ENCODE measurements around the gene SNRK. TPM values are rescaled to one million over a fixed set of nuclear protein-coding genes. Genes with fewer than 3 reads are reported as not detected.

SNRK gene
- total RNA-seq, 1 experiment from 2014 or later = 12.7 TPM

- CTCF ChIA-PET = no interaction called here
- TF ChIP-seq POLR2AphosphoS5 (IDR thresholded peaks at IDR 0.05; ENCODE audit: low read depth, low read length) (no peak), ATF3 (IDR thresholded peaks at IDR 0.05) (no peak), CEBPB (IDR thresholded peaks at IDR 0.05; ENCODE audit: low read depth) (no peak), FOSL1 (IDR thresholded peaks at IDR 0.05; ENCODE audit: low read depth) (no peak), EZH2phosphoT487 (IDR thresholded peaks at IDR 0.05; ENCODE audit: borderline replicate concordance) (no peak), POLR2A (IDR thresholded peaks at IDR 0.05; ENCODE audit: borderline replicate concordance, extremely low read depth, insufficient read depth, insufficient read length) (no peak), ZFX (IDR thresholded peaks at IDR 0.05) (no peak), EZH2 (IDR thresholded peaks at IDR 0.05) (no peak)
- TF ChIP-seq, protein P1, sequence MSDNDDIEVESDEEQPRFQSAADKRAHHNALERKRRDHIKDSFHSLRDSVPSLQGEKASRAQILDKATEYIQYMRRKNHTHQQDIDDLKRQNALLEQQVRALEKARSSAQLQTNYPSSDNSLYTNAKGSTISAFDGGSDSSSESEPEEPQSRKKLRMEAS (IDR thresholded peaks at IDR 0.05) = no peak
- DNase-seq (ENCODE audit: low read depth, low spot score) (no peak), ATAC-seq (no peak)
- H3K4me2 ChIP-seq (ENCODE audit: low read length) = no peak overlapping the region
- RAD21 ChIA-PET (ENCODE audit: low non-redundant PET in 1 of 2, low total read pairs in 2 of 2, uncharacterized antibody in 2 of 2, unreplicated experiment in 2 of 2) = no interaction called here
- BruUV-seq (replicated peaks) = no TSS peak
- no peaks in the 10 kb centered on the region for H4K20me1 ChIP-seq (ENCODE audit: insufficient read depth)
- no peaks in the 10 kb centered on the region for H3K9me3 ChIP-seq (ENCODE audit: control insufficient read depth in 1 of 2, insufficient read depth in 1 of 2, low read depth in 1 of 2, low read length in 2 of 2)
- no peak overlapping the region for H3K4me3 ChIP-seq (replicated peaks in 1 of 2; ENCODE audit: low read depth in 1 of 2, low read length in 2 of 2)
- no peaks in the 10 kb centered on the region for H3K79me2 ChIP-seq (ENCODE audit: insufficient read depth, low read length)
- POLR2A ChIA-PET = no interaction called here
- intact Hi-C loops (cut with micrococcal nuclease) = no loop called here
- H2AFZ ChIP-seq (ENCODE audit: low read depth, low read length, poor library complexity, severe bottlenecking) = no peak overlapping the region
- no peaks in the 10 kb centered on the region for H3K9me2 ChIP-seq (ENCODE audit: insufficient read depth)
- H3K36me3 ChIP-seq (ENCODE audit: control insufficient read depth in 1 of 2, insufficient read depth in 2 of 2, low read length in 2 of 2) = no peaks in the 10 kb centered on the region
- H3K4me1 ChIP-seq (ENCODE audit: control insufficient read depth in 1 of 2, insufficient read depth in 2 of 2, low read length in 2 of 2) = no peaks in the 10 kb centered on the region
- no peak overlapping the region for H3K9ac ChIP-seq (ENCODE audit: low read length)
- no peak overlapping the region for H3K27ac ChIP-seq (ENCODE audit: low read depth, low read length)
- peaks cover 9% of the 10 kb centered on the region; the same call in 1 of the 2 replicates for H3K27me3 ChIP-seq (ENCODE audit: insufficient read depth, low read length)
Observed at GRCh38 chr3:43248185-43248583, 38.2 kb upstream of the SNRK start.

- POLR2A ChIA-PET = no interaction called here
- no peaks in the 10 kb centered on the region for H3K9me2 ChIP-seq (ENCODE audit: insufficient read depth)
- no peaks in the 10 kb centered on the region for H3K79me2 ChIP-seq (ENCODE audit: insufficient read depth, low read length)
- RAD21 ChIA-PET (ENCODE audit: low non-redundant PET in 1 of 2, low total read pairs in 2 of 2, uncharacterized antibody in 2 of 2, unreplicated experiment in 2 of 2) = no interaction called here
- intact Hi-C loops (cut with micrococcal nuclease) = no loop called here
- no peak overlapping the region for H3K9ac ChIP-seq (ENCODE audit: low read length)
- H3K9me3 ChIP-seq (ENCODE audit: control insufficient read depth in 1 of 2, insufficient read depth in 1 of 2, low read depth in 1 of 2, low read length in 2 of 2) = no peaks in the 10 kb centered on the region
- DNase-seq (ENCODE audit: low read depth, low spot score) (no peak), ATAC-seq (no peak)
- TF ChIP-seq REST (IDR thresholded peaks at IDR 0.05; ENCODE audit: low read depth) = no peak
- TF ChIP-seq, protein P1 (IDR thresholded peaks at IDR 0.05) = no peak
- no peak for TF ChIP-seq FOSL1 (IDR thresholded peaks at IDR 0.05; ENCODE audit: low read depth)
- TF ChIP-seq RAD21 (IDR thresholded peaks at IDR 0.05; ENCODE audit: low read depth) = no peak
- no peak for TF ChIP-seq ATF3 (IDR thresholded peaks at IDR 0.05)
- TF ChIP-seq CBX3 (IDR thresholded peaks at IDR 0.05; ENCODE audit: low read depth) = no peak
- no peak for TF ChIP-seq SIN3A (IDR thresholded peaks at IDR 0.05; ENCODE audit: low read depth)
- no peak for TF ChIP-seq TCF7L2 (IDR thresholded peaks at IDR 0.05; ENCODE audit: borderline replicate concordance, extremely low read depth, insufficient read depth, insufficient read length)
- TF ChIP-seq ZNF274 (IDR thresholded peaks at IDR 0.05; ENCODE audit: low read depth, low read length) = no peak
- no peak for TF ChIP-seq EZH2 (IDR thresholded peaks at IDR 0.05)
- no peak for TF ChIP-seq SRF (IDR thresholded peaks at IDR 0.05; ENCODE audit: low read depth)
- no peak for TF ChIP-seq ZFX (IDR thresholded peaks at IDR 0.05)
- H4K20me1 ChIP-seq (ENCODE audit: insufficient read depth) = no peaks in the 10 kb centered on the region
- no peak overlapping the region for H3K4me2 ChIP-seq (ENCODE audit: low read length)
- CTCF ChIA-PET = no interaction called here
- BruUV-seq (replicated peaks) = no TSS peak
- no peaks in the 10 kb centered on the region for H3K4me1 ChIP-seq (ENCODE audit: control insufficient read depth in 1 of 2, insufficient read depth in 2 of 2, low read length in 2 of 2)
- H3K4me3 ChIP-seq (replicated peaks in 1 of 2; ENCODE audit: low read depth in 1 of 2, low read length in 2 of 2) = no peak overlapping the region
- no peak overlapping the region for H3K27ac ChIP-seq (ENCODE audit: low read depth, low read length)
- peaks cover 9% of the 10 kb centered on the region; the same call in 1 of the 2 replicates for H3K27me3 ChIP-seq (ENCODE audit: insufficient read depth, low read length)
- no peaks in the 10 kb centered on the region for H3K36me3 ChIP-seq (ENCODE audit: control insufficient read depth in 1 of 2, insufficient read depth in 2 of 2, low read length in 2 of 2)
- no peak overlapping the region for H2AFZ ChIP-seq (ENCODE audit: low read depth, low read length, poor library complexity, severe bottlenecking)
Observed at GRCh38 chr3:43248973-43249372, 37.4 kb upstream of the SNRK start.

All from HCT116 (cell line).